Adrenal gland (tissue), 5 donors: ENCODE data around the gene HOXD4.

ENCODE experiments used
- POLR2A ChIP-seq, 2 donors: fragments of 450-650 bp; IDR thresholded peaks; one replicate each; pipeline ENCODE4 v1.6.1; 2017; ENCODE audit warnings: antibody characterized with exemption in 2 of 2, mild to moderate bottlenecking in 2 of 2, moderate library complexity in 1 of 2
- TF ChIP-seq, protein P1 (sequence below), 6 experiments: fragments of 450-650 bp in 4 of 6; fragments of 200-600 bp in 2 of 6; sonication (generic) in 1 of 6; IDR thresholded peaks; 1 replicate in 5 of 6; 2 replicates in 1 of 6; pipeline versions ENCODE4 v1.5.1 to v1.8.0; 2016 to 2021; ENCODE audit warnings: antibody characterized with exemption in 6 of 6, mild to moderate bottlenecking in 2 of 6, moderate library complexity in 1 of 6
- donor health status: DM: no; HTN: no; CAD: no.

GRCh38 chr2:176101842-176102241 lies 49.5 kb upstream of the HOXD4 start:
- TF ChIP-seq POLR2A (IDR thresholded peaks at IDR 0.05) = no peak
- TF ChIP-seq, protein P1, sequence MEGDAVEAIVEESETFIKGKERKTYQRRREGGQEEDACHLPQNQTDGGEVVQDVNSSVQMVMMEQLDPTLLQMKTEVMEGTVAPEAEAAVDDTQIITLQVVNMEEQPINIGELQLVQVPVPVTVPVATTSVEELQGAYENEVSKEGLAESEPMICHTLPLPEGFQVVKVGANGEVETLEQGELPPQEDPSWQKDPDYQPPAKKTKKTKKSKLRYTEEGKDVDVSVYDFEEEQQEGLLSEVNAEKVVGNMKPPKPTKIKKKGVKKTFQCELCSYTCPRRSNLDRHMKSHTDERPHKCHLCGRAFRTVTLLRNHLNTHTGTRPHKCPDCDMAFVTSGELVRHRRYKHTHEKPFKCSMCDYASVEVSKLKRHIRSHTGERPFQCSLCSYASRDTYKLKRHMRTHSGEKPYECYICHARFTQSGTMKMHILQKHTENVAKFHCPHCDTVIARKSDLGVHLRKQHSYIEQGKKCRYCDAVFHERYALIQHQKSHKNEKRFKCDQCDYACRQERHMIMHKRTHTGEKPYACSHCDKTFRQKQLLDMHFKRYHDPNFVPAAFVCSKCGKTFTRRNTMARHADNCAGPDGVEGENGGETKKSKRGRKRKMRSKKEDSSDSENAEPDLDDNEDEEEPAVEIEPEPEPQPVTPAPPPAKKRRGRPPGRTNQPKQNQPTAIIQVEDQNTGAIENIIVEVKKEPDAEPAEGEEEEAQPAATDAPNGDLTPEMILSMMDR (IDR thresholded peaks at IDR 0.05) = no peak
